Anterior cingulate cortex (tissue), 58 donors: ENCODE data around the gene SGPL1.
"Not testable (repeated sequence)": the region's sequence is repeated elsewhere in the genome, so short reads cannot be mapped to it uniquely, and the experiment has no call there.

Source experiments
- DNase-seq, 58 donors: peaks; one replicate each; lab custom pipeline; 2025; lab: John Stamatoyannopoulos, UW

Gene SGPL1

DNA sequence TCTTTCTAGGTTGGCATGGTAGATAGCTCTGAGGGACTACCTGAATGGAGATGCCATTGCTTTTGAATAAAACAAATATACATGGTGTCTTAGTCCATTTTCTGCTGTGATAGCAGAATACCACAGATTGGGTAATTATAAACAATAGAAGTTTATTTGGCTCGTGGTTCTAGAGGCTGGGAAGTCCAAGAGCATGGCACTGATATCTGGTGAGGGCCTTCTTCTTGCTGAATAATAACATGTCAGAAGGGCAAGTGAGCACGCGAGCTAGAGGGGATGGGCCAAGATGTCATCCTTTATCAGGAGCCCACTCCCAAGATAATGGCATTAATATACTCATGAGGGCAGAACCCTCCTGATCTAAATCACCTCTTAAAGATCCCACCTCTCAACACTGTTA is 21.9 kb downstream of the SGPL1 start:
- no peak for DNase-seq

DNA sequence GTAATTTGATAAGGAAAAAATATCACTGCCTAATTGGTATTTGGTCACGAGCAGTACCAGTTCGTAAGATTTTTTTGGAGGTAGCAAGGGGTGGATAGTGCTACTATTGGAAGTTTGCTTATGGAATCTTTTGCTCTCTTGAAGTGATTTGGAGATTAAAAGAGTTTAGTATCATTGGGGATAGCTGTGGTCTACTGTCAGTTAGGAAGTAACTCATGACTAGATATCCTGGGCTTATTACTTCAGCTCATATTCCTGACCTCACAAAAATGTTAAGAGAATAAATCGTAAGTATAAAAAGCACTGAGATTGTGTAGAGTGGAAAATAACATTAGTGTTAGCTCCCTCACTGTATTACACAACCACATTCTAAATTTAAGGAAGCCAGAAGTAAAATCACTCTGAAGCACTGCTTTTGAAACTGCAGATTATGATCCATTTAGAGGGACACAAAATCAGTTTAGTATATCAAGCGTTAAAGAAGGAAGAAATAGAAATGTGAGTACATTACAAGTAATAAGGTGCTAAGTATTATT is 22.6 kb downstream of the SGPL1 start:
- DNase-seq, result no peak

DNA sequence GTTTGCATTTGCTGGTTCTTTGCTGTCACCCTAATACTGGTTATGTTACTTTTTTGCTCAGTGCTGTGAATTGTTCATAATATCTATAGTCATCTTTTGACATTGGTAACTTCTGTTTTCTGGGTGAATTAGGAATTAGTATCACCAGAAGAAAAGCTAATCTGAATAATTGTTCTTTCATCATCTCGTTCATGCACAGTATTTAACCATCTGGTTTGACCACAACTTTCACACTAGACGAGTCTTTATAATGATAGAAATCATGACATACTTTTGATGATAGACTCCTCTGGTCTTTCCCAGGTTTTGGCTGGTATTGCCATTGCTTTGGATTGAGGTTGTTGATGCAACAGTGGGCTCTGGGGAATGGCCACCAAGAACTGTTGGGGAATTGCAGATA is 25.1 kb downstream of the SGPL1 start:
- DNase-seq, result no peak

DNA sequence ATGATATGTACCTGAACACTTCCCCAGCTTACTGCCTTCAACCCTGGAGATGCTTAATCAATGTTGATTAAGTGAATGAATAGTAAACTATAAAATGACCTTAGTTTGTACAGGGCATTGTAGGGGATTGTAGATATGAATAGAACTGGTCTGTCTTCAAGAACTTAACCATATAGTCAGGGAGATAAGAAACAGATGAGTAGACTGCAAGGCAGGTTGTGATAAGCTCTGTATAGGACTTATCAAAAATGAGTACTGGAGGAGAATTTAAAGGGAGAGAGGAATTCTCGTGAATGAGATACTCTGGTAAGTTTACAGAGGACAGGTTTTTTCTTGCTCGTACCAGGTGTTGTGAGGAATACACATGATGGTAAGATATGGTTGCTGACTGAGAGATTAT is 27.6 kb downstream of the SGPL1 start:
- no peak for DNase-seq

DNA sequence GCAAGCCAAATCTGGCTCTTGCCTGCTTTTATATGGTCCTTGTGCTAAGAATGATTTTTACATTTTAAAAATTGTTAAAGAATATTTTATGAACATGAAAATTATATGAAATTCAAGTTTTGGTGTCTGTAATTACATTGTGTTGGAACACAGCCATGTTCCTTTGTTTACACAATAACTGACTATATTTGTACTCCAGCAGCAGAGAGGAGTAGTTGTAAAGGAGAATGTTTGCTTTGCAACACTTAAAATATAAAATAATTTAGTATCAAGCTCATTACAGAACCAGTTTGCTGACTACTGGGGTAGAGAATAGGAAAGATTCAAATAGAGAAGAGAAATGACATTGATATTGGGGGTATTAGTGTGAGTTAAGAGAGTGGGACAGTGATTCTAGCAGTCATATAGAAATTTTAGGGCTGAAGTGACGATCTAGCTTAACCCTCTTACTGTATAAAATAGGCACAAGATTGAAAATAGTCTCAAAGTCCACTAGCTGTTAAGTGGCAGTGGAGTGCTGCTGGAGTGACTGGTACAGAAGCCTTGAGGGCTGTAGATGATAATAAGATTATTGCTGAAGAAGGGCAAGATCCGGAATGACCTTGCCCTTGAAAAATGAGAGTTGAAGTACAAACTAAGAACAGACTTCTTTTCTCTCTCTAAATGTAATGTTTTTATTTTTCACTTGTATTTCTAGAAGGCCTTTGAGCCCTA is 28.2 kb downstream of the SGPL1 start:
- DNase-seq, result no peak

DNA sequence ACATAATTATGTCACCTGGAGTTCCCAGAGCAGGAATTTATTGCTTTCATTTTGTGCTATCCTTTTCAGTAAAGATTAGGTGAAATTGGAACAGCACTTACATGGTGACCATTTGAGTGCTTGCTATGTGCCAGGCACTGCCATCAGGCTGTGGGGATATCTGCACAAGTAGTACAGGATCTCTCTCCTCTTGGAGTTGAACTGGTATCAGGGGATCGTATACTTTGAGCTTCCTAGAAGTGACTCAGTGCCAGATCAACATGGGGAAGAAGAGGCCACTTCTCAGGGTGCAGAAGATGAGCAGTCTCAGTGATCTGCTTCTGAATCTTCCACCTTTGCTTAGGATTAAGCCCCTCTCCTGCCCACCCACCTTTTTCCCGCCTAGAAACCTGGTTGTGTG is 29.5 kb downstream of the SGPL1 start:
- no peak for DNase-seq

DNA sequence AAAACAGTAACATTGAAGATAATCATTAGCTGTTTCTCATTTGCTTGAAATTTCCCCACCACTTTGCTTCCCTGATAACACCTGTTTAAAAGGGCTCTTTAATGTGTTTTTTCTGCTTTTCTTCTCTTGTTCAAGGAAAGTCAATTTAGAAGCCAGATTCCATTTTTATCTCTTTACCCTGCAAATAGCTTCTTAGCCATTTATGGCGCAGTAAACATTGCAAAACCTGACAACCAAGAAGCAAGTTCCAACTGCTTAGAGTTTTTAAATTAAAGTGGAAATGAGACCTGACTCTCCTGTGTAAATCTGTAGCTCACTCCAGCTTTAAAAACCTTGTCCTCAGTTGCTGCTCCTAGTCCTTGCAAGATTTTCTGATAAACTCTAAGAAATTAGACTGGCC is 30.1 kb downstream of the SGPL1 start:
- no peak for DNase-seq

DNA sequence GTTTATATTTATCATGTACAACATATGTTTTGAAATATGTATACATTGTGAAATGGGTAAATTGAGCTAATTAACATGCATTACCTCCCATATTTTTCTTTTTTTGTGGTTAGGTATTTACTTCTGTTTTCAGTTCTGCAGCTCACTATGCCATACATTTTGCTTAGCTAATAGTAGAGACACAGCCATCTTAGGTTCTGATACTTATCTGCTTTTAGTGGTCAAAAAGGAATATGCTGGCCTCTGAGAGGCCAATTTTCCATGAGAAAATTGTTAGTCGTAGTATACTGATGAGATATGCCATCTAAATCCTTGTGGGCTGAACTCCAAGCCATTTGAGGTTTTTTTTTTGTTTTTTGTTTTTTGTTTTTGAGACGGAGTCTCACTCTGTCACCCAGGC is 31.0 kb downstream of the SGPL1 start:
- DNase-seq, result no peak

DNA sequence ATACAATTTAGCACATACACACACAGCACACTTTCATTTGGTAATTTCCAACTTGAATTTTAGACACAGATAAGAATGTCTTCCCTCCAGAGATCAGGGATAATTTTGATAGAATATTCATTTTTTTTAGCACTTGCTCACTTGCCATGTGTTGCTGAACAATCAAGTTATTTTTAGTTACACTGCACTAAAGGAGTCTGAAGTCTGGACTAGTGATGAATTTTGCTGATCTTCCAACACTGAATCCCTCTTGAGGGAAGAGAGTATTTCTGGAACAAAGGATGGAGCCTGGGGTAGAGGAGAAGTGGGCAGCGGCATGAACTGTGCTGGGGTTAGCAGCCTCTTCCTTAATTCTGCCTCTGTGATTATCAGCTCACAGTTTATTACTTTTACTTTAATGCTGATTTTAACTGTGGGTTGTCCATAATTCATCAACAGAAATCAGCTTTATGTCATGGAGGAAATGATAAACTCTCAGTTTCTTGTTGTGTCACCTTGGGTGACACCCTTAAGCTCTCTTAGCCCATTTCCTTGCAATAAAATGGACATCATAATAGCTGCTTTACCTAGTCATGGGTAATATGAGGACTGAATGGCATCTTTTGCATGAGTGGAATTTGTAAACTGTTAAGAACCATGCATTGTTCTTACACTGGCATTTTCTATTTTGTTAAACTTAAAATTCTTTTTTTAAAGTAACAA is 32.1 kb downstream of the SGPL1 start:
- no peak for DNase-seq

DNA sequence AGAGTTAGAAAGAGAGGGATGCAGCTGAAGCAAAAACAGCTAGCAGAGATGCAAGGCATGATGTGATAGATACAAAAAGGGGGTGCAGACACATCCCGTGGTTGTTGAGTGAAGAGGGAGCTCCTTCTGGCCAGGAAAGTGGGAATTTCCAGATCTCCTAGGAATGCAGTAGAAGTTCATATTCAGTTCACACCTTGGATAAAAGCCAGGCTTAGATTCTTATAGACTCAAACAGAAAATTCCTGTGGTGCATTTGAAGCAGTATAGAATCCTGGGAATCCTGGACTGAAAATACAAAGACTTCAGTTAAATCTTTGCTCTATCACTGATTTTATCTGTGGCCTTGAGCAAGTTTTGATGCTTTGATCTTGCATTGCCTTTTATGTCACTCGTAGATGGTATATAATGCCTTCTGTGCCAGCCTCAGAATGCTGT is 33.9 kb downstream of the SGPL1 start:
- no peak for DNase-seq

DNA sequence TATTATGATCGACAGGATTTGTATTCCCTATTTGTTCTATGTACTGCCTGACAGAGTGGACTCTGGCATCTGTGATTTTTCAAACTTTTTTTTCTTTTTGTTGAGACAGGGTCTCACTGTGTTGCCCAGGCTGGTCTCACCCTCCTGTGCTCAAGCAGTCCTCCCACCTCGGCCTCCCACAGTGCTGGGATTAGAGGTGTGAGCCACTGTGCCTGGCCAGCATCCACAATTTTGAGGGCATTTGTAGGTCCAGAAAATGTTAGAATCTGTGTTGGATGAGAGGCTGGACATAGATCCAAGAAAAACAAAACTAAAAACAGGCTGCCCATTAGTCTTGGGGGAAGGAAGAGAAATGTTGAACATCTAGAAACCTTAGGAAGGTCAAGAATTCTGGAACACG is 34.3 kb downstream of the SGPL1 start:
- DNase-seq, result no peak

DNA sequence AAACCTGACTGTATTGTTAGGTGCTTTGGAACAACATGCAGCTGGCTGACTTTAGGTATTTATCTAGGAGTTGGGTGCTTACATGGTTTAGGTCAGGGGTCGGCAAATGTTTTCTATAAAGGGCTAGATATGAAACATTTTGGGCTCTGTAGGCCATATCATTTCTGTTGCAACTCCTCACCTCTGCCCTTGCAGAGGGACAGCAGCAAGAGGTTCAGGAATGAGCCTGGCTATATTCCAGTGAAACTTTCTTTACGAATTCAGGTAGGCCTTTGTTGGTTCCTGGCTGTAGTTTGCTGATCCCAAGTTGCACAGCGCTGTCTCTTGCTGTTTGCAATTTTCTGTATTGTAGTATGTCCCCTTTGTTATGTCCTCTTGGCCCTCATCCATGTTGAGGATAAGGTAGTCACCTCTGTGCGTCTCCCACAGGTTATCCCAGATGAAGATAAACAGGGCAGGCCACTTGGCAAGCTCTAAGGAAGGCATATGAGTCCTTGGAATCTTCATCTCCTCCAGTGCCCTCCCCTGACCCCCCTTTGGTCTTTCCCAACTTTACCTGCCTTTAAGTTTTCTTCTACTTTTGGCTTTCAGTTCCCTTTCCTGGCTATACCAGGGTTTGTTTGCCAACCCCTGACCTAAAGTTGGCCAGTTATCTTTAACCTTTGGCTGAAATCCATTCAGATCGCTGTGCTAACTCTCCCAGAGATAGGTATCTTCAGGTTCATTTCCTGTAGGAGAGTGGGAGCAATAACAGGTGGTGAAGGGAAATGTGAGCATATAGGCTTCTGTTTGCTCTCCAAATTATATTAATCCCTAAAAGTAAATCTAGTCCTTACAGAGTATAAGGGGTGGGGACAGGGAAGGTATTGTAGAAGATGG is 36.1 kb downstream of the SGPL1 start:
- no peak for DNase-seq

DNA sequence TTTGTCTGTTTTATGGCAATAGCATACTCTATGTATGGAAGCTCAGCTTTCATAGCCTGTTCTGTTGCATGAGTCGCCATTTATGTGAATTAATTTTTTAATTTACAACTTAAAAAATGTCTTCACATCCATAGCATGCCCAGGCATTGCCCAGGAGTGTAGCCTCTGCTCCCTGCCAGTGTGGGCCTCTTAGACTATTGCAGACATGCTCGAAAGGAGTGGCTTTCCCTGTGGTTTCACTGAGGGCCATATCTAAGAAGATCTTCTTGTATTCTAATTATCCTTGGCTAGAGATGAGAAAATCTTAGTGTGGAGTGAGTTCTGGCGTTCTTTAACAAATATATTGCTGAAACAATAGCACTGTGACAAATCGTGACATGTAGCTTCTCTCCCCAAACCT is 37.3 kb downstream of the SGPL1 start:
- DNase-seq, result no peak

DNA sequence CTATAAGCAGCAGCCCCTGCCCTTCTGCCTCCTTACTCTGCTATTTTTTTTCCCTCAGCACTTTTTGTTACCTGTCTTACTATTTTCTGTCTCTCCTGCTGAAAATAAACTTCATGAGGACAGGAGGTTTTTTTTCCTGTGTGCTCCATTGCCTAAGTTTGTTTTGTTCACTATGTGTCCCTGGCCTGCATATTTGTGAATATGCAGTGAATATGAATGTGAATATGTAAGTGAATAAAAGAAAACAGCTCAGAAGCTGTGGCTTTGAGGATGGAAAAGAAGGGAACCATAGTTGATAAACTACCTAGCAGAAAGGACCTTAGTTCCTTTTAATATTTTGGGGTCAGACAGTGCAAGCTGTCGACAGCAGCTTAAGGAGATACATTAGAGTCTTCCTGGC is 37.7 kb downstream of the SGPL1 start:
- DNase-seq, result no peak

DNA sequence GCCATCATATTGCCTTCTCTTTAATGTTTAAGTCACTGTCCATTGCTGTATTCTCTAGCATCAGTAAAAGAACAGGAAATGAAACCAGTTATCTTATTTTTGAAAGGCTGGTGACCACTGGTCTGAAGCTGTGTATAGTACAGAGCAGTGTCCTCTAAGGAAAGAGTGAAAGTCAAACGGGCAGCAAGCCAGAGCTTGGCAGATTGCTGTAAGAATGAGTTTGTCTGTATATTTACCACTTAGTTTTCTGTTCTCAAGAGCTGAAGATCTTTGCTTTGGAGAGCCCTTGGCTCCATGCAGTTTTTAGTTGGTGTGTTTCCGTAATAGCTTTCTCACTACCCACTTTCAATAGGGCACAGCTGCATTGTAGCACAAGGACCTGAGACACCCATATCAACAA is 40.7 kb downstream of the SGPL1 start:
- DNase-seq, result no peak

DNA sequence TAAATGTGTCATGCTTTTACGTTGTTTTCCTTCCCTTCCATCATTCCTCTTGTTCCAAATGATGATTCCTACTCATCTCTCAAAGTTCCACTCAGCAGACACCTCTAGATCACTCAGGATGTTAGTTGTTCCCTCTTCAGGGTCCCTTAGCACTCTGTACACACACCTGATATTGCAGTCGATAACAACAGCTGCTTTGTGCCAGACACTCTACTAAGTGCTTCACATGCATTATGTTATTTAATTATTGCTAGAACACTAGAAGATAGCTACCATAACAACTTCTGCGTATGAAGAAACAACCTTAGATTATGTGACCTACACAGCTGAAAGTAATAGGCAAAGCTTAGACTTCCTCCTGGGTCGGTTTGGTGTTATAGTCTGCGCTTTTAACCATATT is 43.0 kb downstream of the SGPL1 start:
- no peak for DNase-seq

DNA sequence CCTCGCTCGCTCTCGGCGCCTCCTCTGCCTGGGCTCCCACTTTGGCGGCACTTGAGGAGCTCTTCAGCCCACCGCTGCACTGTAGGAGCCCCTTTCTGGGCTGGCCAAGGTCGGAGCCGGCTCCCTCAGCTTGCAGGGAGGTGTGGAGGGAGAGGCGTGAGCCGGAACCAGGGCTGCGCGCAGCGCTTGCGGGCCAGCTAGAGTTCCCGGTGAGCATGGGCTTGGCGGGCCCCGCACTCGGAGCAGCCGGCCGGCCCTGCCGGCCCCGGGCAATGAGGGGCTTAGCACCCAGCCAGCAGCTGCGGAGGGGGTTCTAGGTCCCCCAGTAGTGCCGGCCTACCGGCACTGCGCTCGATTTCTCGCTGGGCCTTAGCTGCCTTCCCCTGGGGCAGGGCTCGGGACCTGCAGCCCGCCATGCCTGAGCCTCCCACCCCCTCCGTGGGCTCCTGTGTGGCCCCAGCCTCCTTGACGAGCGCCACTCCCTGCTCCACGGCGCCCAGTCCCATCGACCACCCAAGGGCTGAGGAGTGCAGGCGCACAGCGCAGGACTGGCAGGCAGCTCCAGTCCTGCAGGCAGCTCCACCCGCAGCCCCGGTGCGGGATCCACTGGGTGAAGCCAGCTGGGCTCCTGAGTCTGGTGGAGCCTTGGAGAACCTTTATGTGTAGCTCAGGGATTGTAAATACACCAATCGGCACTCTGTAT is 45.9 kb downstream of the SGPL1 start:
- DNase-seq, result not testable (repeated sequence)

DNA sequence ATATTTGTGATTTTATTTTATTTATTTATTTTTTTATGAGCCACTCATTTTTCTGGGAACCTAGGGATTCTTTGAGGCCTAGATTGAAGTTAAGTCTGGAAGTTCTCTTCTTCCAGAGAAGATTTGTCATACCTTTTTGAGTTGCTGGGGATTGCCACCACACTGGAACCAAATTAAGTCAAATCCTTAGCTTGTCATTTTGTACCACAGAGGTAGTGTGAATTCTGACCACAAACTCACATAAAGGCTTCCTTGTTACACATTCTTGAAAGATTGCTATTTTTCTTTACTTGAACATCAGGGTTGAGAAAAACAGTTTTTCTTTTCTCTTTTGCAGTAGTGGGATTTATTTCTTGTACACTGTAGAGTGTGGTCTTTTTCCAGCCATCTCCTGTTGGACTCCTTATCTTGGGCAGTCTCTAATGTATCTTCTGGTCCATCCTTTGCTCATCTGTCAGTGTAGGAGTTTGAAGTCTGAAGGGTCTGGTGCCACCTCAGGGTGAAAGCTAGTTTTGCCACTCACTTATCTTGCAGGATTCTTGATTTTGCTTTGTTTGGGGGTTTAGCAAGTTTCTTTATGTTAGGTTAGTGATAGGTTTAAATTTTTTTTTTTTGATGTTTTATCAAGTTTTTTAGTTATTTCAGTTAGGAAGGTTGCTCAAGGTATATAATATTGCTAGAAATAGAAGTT is 47.9 kb downstream of the SGPL1 start:
- DNase-seq, result no peak

DNA sequence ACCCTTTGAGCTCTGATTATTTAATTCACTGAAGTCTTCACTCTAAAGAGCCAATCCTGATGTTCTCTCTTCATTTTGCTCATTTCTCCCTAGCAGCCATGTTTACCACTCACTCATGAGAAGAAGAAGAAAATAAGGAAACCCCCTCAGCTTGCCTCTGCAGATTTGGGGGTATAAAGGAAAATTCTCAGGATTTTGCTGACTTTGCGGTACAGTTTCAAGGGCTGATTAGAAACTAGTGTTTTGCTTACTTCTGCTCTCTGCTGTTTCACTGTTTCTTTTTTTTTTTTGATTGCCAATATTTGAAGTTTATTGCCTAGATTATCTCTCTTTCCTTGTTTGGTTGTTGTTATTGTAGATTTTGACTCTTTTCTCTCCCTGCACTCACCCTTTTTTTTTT is 49.2 kb downstream of the SGPL1 start:
- DNase-seq, result no peak

DNA sequence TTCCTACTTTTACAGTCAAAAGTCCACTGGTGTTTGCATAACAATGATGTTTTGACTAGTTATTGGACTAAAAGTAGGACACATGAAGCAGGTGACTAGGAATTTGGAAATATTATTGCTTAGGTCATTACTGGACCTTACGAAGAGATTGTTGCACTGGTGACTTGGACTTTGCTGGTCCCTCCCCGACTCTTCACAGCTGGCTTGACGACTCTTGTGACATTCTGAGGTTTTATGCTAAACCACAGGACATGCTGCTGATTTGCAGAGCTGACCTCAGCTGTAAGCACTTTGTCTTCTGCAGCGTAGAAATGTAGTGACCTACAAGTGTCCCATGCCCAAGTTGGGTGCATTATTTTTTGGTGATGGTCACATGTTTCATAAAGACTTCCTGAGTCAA is 50.7 kb downstream of the SGPL1 start:
- DNase-seq, result no peak
